Neural crest cell (in vitro differentiated cells): ENCODE measurements around the gene RAB32. TPM values are rescaled to one million over a fixed set of nuclear protein-coding genes. Genes with fewer than 3 reads are reported as not detected.
"Not testable (repeated sequence)": the region's sequence is repeated elsewhere in the genome, so short reads cannot be mapped to it uniquely, and the experiment has no call there.

Source experiments
- DNase-seq: peaks from one replicate; pipeline ENCODE4 v3.0.0; 2021; ENCODE audit warnings: low read depth, mixed read lengths, low spot score
- H3K27ac Mint-ChIP-seq: one replicate; pipeline ENCODE4 v1.8.0; 2021; ENCODE audit warnings: mild to moderate bottlenecking, mixed read lengths; ENCODE audit not compliant: unreplicated experiment
- H3K27me3 Mint-ChIP-seq: 2 replicates; pipeline ENCODE4 v1.8.0; 2021; ENCODE audit warnings: low read depth, mild to moderate bottlenecking, mixed read lengths
- H3K36me3 Mint-ChIP-seq: 2 replicates; pipeline ENCODE4 v1.8.0; 2021; ENCODE audit warnings: low read depth, mild to moderate bottlenecking, mixed read lengths
- H3K4me1 Mint-ChIP-seq: 2 replicates; pipeline ENCODE4 v1.8.0; 2021; ENCODE audit warnings: mixed read lengths
- H3K4me3 Mint-ChIP-seq: one replicate; pipeline ENCODE4 v1.8.0; 2021; ENCODE audit warnings: mild to moderate bottlenecking, mixed read lengths
- H3K9me3 Mint-ChIP-seq: 2 replicates; pipeline ENCODE4 v1.8.0; 2021; ENCODE audit warnings: mixed read lengths
- CTCF ChIP-seq: fragments of 200-600 bp; sonication (generic); conservative IDR thresholded peaks from 2 replicates; pipeline ENCODE4 v1.5.0; 2021; ENCODE audit warnings: antibody characterized with exemption, mild to moderate bottlenecking
- total RNA-seq: library from RNA; stranded (reverse); gene quantifications from 2 replicates; pipeline ENCODE4 v1.2.1, GENCODE V29; 2021

The RAB32 gene
- total RNA-seq, 1 donor from 2014 or later = 26.0 TPM

DNA sequence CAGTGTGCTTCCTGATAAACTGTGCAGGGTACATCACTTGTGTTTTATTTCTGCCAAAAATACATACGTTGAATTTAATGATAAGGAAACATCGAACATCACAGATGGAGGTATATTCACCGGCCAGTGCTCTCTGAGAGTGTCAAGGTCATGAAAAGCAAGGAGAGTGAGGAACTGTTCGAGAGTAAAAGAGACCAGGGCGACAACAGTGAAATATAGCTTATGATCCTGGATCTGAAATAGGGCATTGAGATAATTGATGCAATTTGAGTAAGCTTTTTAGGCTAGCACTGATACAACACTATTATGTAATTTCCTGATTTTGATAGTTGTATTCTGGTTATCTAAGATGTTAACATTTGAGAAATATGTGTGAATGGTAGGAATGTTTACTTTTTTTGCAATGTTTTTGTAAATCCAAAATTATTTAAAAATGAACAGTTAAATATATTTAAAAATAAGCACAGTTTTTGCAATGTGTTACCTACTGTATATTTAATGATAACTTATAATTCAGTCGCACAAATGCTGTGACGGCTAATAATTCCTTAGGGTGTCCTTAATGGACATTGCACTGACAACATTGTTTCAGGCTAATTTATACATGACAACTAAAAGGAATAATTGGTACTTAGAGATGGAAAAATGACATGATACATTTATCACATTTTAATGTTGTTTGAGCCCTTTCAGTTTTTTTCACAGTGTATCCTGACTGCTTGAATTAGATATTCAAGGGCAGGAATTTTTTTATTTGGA lies 9.9 kb downstream of the RAB32 start:
- Mint-ChIP-seq H3K4me1 (no peaks in the 10 kb centered on the region), H3K4me3 (no peak overlapping the region), H3K36me3 (peaks cover 15% of the 10 kb centered on the region), H3K9me3 (no peaks in the 10 kb centered on the region), H3K27ac (no peak overlapping the region), H3K27me3 (no peaks in the 10 kb centered on the region)
- TF ChIP-seq CTCF = no peak
- DNase-seq = no peak

DNA sequence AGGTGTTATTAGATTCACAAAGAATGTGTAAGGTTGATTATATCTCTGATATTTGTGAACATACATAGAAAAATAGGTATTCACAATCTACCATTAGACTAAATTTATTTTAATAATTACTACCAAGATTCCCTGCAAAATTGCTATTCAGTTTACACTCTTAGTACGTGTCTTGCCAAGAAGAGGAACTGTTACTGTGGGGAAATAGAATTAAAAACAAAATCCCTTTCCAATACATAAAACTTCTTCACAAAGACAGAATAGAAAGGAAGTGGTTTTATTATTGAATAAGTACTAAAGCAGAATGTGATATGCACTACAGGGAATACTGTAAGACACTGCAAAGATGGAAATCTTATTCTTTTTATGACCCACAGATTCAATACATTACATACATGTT lies 17.0 kb downstream of the RAB32 start:
- DNase-seq = no peak
- no peaks in the 10 kb centered on the region for H3K27me3 Mint-ChIP-seq
- TF ChIP-seq CTCF = no peak
- peaks cover 5% of the 10 kb centered on the region for H3K36me3 Mint-ChIP-seq
- no peaks in the 10 kb centered on the region for H3K4me1 Mint-ChIP-seq
- no peak overlapping the region for H3K27ac Mint-ChIP-seq
- no peak overlapping the region for H3K4me3 Mint-ChIP-seq
- H3K9me3 Mint-ChIP-seq = no peaks in the 10 kb centered on the region

GRCh38 chr6:146566661-146567060 lies 23.0 kb downstream of the RAB32 start:
- H3K27me3 Mint-ChIP-seq, H3K9me3 Mint-ChIP-seq, H3K36me3 Mint-ChIP-seq, DNase-seq, H3K27ac Mint-ChIP-seq, H3K4me1 Mint-ChIP-seq, H3K4me3 Mint-ChIP-seq: not testable (repeated sequence)

DNA sequence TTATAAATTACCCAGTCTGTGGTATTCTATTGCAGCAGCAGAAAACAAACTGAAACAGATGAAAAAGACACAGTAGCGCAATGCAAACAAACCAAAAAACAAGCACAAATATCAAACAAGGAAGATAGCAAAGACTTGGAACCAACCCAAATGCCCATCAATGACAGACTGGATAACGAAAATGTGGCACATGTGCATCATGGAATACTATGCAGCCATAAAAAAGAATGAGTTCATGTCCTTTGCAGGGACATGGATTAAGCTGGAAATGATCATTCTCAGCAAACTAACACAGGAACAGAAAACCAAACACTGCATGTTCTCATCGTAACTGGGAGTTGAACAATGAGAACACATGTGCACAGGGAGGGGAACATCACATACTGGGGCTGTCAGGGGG lies 25.0 kb downstream of the RAB32 start:
- not testable (repeated sequence) for H3K4me3 Mint-ChIP-seq, H3K4me1 Mint-ChIP-seq, H3K27me3 Mint-ChIP-seq, H3K9me3 Mint-ChIP-seq, H3K27ac Mint-ChIP-seq, DNase-seq, H3K36me3 Mint-ChIP-seq

GRCh38 chr6:146574211-146574610 lies 30.6 kb downstream of the RAB32 start:
- no peaks in the 10 kb centered on the region for H3K27me3 Mint-ChIP-seq
- H3K27ac Mint-ChIP-seq = no peak overlapping the region
- no peaks in the 10 kb centered on the region for H3K36me3 Mint-ChIP-seq
- no peaks in the 10 kb centered on the region for H3K4me1 Mint-ChIP-seq
- peaks cover 2% of the 10 kb centered on the region for H3K9me3 Mint-ChIP-seq
- H3K4me3 Mint-ChIP-seq = no peak overlapping the region
- no peak for TF ChIP-seq CTCF
- DNase-seq = no peak

- Mint-ChIP-seq H3K27ac (no peak overlapping the region), H3K9me3 (peaks cover 2% of the 10 kb centered on the region), H3K27me3 (no peaks in the 10 kb centered on the region), H3K4me1 (no peaks in the 10 kb centered on the region), H3K4me3 (no peak overlapping the region), H3K36me3 (no peaks in the 10 kb centered on the region)
- no peak for DNase-seq
- no peak for TF ChIP-seq CTCF
Measured at GRCh38 chr6:146578054-146578453, 34.4 kb downstream of the RAB32 start.
